ENCODE data around the gene CNTN5.
"Not testable (repeated sequence)": the region's sequence is repeated elsewhere in the genome, so short reads cannot be mapped to it uniquely, and the experiment has no call there.

The CNTN5 gene

DNA sequence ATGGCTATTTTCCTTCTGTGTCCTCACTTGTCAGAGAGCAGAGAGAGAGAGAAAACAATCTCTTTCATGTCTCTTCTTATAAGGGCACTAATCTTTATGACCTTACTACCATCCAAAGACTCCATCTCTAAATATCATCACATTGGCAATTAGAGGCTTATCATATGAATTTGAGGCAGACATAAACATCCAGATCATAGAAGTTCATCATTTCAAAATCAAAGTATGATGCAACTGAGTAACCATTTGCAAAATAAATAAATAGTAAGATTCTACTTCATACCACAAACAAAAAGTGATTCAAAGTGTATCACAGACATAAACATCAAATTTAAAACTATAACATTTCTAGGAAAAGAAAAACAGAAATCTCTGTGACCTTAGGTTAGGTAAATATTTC lies 1161.6 kb downstream of the CNTN5 start:
- no peak for DNase-seq (ENCODE audit: low read depth in 2 of 2, low spot score in 1 of 2)

GRCh38 chr11:100182927-100183326 lies 1162.2 kb downstream of the CNTN5 start:
- no peak for DNase-seq (ENCODE audit: low read depth in 2 of 2, low spot score in 1 of 2)

- no peak for DNase-seq (ENCODE audit: low read depth in 2 of 2, low spot score in 1 of 2)
These were observed 1164.8 kb downstream of the CNTN5 start for GRCh38 chr11:100185588-100185987.

GRCh38 chr11:100188137-100188783 lies 1167.5 kb downstream of the CNTN5 start:
- no peak for DNase-seq (ENCODE audit: low read depth in 2 of 2, low spot score in 1 of 2)

GRCh38 chr11:100190395-100190794 lies 1169.6 kb downstream of the CNTN5 start:
- DNase-seq (ENCODE audit: low read depth in 2 of 2, low spot score in 1 of 2): no peak

DNA sequence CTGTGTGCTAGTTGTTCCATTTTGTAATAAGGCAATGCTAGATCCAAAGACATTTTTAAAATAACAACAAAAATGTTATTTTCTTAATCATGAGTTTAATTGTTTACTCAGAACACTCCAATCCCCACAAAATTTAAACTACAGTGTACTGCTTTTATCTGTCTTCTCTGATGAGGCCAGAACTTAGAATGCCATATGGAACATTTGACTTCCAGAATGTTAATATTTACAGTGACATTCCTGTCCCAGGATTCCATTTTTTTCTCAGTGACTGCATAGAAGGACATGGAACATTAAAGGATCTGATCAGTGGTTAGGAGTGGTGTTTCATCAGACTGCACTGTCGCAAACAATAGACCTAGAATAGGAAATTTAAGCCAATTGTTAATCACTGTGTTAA lies 1171.4 kb downstream of the CNTN5 start:
- DNase-seq (ENCODE audit: low read depth in 2 of 2, low spot score in 1 of 2): no peak

GRCh38 chr11:100203789-100204188 lies 1183.0 kb downstream of the CNTN5 start:
- DNase-seq (ENCODE audit: low read depth in 2 of 2, low spot score in 1 of 2): no peak

DNA sequence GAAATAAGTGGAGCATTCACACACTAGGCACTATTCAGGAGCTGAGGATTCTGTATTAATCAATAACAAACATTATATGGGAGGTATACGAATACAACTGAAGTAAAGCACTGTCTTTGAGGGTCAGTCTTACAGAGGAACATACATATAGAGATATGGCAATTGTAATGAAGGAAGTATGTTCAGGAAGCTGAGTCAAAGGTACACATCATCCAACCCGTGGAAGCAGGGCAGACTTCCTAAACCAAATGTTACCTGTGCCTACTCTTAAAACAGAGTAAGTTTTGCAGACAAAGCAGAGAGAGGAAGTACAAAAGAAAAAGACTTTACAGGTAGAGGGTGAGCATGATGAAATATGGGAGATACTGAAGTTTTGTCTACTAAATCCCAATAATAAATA lies 1185.2 kb downstream of the CNTN5 start:
- DNase-seq (ENCODE audit: low read depth in 2 of 2, low spot score in 1 of 2): no peak

- DNase-seq (ENCODE audit: low read depth in 2 of 2, low spot score in 1 of 2): no peak
These were observed 1187.5 kb downstream of the CNTN5 start for GRCh38 chr11:100208207-100208606.

DNA sequence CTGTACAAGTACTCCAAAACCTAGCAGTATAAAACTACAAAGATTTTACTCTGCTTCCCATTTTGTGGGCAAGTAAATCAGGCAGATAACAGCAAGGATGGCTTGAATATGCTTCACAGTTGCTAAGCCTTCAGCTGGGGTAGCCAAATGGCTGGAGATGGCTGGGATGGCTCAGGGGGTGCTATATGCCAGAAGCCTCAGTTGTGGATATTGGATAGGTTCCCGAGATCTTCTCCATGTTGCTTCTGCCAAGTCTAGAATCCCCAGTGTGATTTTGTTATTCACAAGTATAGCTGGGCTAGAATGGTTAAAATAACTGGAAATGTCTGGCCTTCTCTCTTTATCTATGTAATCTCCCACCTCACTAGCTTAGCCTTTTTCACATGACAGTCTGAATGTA lies 1194.0 kb downstream of the CNTN5 start:
- no peak for DNase-seq (ENCODE audit: low read depth in 2 of 2, low spot score in 1 of 2)

GRCh38 chr11:100220801-100221200 lies 1200.1 kb downstream of the CNTN5 start:
- no peak for DNase-seq (ENCODE audit: low read depth in 2 of 2, low spot score in 1 of 2)

DNA sequence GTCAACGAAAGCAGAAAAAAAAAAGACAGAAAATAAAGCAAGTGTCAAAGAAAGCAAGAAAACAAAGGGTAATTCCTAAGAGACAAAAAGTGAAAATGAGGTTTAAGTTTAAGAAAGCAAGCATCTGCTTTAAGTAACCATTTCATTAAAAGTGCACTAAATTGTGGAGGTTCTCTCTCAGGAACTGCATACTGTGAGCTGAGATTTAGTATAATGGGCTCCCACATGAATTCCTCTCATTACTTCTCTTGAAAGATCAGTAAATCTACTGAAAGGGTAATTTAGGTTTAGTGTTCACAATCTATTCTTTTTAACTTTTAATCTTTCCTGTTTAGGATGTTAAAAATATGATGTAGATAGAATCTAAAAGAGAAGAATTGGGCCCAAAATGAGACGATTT lies 1201.0 kb downstream of the CNTN5 start:
- DNase-seq (ENCODE audit: low read depth in 2 of 2, low spot score in 1 of 2): no peak

- DNase-seq (ENCODE audit: low read depth in 2 of 2, low spot score in 1 of 2): no peak
These were observed 1203.8 kb downstream of the CNTN5 start for GRCh38 chr11:100224541-100225034.

GRCh38 chr11:100229086-100229485 lies 1208.3 kb downstream of the CNTN5 start:
- no peak for DNase-seq (ENCODE audit: low read depth in 2 of 2, low spot score in 1 of 2)

DNA sequence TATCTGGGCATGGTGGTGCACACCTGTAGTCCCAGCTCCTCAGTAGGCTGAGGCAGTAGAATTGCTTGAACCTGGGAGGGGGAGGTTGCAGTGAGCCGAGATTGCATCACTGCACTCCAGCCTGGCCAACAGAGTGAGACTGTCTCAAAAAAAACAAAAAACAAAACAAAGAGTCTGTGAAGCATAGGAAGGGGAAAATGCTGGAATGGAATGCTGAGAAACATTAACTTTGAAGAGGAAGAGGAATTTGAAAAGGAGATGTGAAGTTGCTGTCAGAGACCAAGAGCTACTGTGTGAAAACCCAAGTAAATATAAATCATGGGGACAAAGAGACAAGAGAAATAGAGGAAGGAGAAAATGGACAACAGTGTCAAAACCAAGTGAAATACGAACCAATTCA lies 1211.3 kb downstream of the CNTN5 start:
- no peak for DNase-seq (ENCODE audit: low read depth in 2 of 2, low spot score in 1 of 2)

DNA sequence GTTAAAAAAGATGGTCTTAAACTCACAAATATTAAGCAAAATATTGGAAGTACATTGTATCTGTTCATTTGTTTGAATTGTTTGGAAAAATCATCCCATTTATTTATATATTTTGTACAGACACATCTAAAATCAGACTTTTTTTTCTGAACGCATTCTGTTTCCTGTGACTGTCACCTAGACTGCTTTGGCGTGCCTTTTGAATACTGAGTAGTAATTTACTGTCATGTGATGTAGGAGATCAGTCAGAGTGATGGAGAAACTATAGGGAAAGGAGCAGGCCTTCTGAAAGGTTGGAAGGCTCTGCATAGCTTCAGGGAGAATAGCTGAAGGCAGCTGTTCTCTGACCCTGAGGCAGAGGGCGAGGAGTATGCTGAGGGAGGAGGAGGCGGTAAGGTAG lies 1214.3 kb downstream of the CNTN5 start:
- DNase-seq (ENCODE audit: low read depth in 2 of 2, low spot score in 1 of 2): no peak

- DNase-seq (ENCODE audit: low read depth in 2 of 2, low spot score in 1 of 2): no peak
These were observed 1219.3 kb downstream of the CNTN5 start for GRCh38 chr11:100240025-100240539.

GRCh38 chr11:100247704-100248103 lies 1227.0 kb downstream of the CNTN5 start:
- DNase-seq (ENCODE audit: low read depth in 2 of 2, low spot score in 1 of 2): no peak

GRCh38 chr11:100257238-100257803 lies 1236.6 kb downstream of the CNTN5 start:
- not testable (repeated sequence) for DNase-seq (ENCODE audit: low read depth in 2 of 2, low spot score in 1 of 2)

DNA sequence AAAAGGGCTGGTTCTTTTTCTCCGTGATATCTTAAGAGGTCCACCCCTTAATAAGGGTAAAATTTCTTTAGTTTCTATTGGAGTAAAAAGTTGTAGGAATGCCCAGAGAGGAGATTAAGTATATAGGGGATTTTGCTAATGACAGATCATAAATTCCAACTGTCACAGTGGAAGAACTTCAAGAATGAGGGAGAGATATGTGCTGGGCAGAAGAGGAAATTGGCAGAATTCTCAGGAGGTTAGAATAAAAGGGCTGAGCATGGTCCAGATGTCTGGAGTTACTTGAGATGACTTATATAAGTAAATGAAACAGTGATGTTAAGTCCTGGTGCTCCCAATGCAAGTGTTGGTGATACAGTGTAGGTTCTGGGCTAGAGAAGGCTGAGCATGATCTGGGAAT lies 1248.8 kb downstream of the CNTN5 start:
- no peak for DNase-seq (ENCODE audit: low read depth in 2 of 2, low spot score in 1 of 2)

DNA sequence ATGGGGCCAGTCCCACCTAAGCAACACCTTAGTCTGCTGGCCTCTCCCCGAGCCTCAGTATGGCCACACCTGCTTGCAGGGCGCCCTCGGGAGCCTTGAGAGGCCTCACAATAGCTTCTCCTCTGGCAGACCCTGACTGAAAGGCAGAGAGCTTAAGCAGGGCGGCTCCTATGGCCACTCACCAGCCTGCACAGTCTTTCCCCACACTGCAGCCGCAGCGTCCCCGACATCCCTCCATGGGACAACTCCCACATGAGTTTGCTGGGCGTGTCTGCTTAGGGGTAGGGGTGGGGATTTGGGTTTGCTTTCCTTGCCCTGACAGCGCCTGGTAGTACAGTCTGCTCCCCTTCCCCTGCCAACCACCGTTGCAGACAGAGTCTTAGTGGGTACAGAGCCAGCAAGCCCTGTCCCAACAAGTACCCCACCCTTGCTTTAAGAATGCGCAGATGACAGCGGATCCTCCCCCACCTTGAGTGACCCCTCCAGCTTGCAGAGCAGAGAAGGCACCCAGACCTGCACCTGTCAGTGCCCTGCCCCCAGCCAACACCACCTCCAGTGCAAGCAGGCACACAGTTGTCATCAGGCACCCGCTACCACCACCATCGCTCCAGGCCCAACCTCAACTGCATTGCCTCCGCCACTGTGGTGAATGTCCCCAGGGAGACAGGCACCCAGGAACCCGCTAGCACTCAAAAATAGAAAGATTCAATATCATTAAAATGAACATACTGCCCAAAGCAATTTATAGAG lies 1252.5 kb downstream of the CNTN5 start:
- DNase-seq (ENCODE audit: low read depth in 2 of 2, low spot score in 1 of 2): no peak

- not testable (repeated sequence) for DNase-seq (ENCODE audit: low read depth in 2 of 2, low spot score in 1 of 2)
These were observed 1253.7 kb downstream of the CNTN5 start for GRCh38 chr11:100274466-100274865.
